Loucy (cell line): ENCODE data around the gene NCSTN.

Experiments
- CTCF ChIP-seq: fragments of 200-600 bp; sonication (generic); conservative IDR thresholded peaks from 2 replicates; pipeline ENCODE4 v1.5.1; 2014; ENCODE audit warnings: mild to moderate bottlenecking, antibody characterized with exemption, low read length
- EZH2phosphoT487 ChIP-seq: fragments of 200-600 bp; IDR thresholded peaks from 2 replicates; pipeline ENCODE4 v1.6.1; 2018; ENCODE audit warnings: antibody characterized with exemption, mild to moderate bottlenecking, moderate library complexity, borderline replicate concordance

- TF ChIP-seq CTCF (no peak), EZH2phosphoT487 (no peak)
Measured at GRCh38 chr1:160402001-160402795, 59.0 kb downstream of the NCSTN start.
